A549 treated with GW870086 at 1 μM for 4 hours (cell line): ENCODE measurements around the gene FERMT3. TPM values are rescaled to one million over a fixed set of nuclear protein-coding genes. Genes with fewer than 3 reads are reported as not detected.

Experiments used
- total RNA-seq: library from RNA; stranded (reverse); fragments of 200-300 nt; extraction: Qiagen RNA extraction; gene quantifications from 5 replicates; pipeline ENCODE4 v1.2.3, GENCODE V29; 2022; ENCODE audit warnings: low read depth

Gene FERMT3
- 0.64 to 3.3 TPM (median 1.0 TPM) in 5 replicates for total RNA-seq

DNA sequence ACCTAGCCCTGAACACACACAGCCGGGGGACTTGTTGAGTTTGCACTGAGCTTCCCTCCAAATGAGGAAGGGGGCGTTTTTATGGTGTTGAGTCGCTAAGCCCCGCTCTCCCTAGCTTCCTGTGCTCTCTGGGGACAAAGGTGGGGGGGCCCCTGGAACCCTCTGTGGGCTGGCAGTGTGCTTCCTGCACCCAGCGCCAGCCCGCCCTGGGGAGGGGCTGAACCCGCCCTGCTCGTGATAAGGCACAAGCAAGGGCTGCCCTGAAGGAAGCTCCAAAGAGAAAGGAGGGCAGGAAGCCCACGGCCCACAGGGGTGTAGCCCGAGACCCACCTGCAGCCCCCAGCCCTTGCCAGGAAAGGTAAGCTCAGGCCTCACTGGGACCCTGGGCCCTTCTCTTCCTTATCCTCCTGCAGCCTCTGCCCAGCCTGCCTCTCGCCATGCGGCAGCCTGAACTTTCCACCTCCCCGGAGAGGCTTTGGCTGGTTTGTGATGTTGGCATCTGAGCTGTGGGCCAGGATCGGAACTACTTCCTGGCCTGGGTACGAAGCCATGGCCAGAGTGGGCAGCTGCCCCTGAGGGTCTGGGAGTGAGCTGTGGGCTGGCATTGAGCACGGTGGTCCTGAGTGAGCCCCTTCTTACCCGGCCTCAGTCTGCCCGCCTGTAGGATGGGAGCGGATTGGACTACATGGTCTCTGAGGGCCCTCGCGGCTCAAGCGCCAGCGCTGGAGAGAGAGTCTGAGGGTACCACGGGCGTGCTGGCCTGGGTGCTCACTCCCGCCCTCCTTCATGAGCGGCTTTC, at the start of gene FERMT3:
Gene FERMT3 (plus strand): TSS at position 265 of the 799 bp plus-strand sequence. CDS start 644 bp downstream, outside the sequence.

DNA sequence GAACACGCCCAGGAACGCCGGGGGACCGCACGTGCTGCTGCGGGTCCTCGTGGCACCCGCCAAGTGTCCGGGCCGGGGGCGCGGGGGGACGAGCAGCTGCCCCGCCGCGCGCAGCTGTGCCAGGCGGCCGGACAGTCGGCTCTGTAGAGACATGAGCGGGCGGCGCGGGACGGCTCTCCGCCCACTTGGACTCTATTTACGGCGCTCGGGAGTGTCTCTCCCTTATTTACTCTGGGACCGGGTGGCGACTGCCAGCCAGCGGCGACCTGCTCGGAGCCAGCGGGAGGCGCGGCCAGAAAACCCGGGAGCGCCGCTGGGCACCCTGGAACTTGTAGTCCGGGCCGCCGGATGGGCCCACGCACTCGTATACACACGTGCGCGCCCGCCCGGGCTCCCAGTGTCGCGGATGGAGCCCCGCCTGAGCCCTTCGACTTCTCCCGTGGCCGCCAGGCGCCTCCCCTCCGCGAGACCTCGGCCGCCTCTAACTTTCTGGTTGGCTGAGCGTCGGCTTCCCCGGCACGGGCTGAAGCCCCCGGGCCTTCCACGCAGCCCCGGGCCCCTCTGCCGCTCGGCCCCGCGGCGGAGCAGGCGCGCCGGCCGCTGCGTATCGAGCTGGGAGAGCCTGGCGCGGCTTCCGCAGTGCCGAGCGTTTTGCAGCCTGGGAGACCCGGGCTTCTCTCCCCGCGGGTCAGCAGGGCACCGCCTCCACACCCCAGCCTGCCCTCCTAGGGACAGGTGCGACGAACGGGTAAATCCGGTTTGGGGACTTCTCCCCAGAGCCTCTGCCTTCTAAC, 40.5 kb upstream of the FERMT3 start, which contains the start of gene MACROD1:
Gene MACROD1 (minus strand): TSS at position 272 of the 794 bp plus-strand sequence. CDS start 119 bp downstream, at position 153.

DNA sequence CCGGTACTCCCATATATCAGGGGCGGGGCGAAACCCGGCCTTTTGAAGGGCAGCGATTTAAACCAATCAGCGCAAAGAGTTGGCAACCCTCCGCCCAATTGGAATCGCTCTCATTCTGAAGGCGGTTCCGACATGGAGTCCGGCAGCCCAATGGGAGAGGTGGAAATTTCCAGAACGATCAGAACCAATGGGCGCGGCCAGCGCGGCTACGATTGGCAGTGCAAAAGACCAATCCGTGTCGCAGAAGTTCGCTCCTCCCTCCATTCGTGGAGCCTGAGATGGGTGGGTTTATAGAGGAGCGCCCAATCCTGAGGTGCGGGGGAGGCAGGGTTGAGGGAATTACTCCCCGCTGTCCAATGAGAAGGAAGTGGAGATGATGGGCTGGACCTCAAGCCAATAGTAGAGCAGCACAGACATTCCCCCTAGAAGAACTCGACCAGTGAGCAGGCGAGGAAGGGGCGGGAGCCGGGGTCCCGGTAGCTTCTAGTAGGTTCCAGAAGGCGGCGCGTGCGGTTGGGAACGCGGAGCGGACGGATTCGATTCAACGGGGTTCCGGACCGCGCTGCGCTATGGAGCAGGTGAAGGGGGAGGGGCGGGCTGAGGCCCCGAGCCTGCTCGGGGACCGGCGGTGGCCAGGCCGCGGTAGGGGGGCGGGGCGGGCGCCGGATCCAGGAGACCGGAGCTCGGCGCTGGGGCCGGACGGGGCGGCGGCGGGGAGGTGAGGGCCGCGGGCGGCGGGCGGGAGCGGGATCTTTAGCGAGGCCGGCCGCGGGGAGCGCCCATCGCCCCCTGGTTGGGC, 20.6 kb upstream of the FERMT3 start, which contains the start of gene STIP1:
Gene STIP1 (plus strand): TSS at position 479 of the 799 bp plus-strand sequence. CDS start 91 bp downstream, at position 570.

GRCh38 chr11:64225608-64226506, 19.3 kb downstream of the FERMT3 start, which contains the start of the genes NUDT22 and TRPT1:
TSS of gene NUDT22 (plus strand) at chr11:64226274. CDS start at chr11:64226653, 379 bp downstream.
TSS of gene TRPT1 (minus strand) at chr11:64226186. CDS start at chr11:64225860, 326 bp downstream.

DNA sequence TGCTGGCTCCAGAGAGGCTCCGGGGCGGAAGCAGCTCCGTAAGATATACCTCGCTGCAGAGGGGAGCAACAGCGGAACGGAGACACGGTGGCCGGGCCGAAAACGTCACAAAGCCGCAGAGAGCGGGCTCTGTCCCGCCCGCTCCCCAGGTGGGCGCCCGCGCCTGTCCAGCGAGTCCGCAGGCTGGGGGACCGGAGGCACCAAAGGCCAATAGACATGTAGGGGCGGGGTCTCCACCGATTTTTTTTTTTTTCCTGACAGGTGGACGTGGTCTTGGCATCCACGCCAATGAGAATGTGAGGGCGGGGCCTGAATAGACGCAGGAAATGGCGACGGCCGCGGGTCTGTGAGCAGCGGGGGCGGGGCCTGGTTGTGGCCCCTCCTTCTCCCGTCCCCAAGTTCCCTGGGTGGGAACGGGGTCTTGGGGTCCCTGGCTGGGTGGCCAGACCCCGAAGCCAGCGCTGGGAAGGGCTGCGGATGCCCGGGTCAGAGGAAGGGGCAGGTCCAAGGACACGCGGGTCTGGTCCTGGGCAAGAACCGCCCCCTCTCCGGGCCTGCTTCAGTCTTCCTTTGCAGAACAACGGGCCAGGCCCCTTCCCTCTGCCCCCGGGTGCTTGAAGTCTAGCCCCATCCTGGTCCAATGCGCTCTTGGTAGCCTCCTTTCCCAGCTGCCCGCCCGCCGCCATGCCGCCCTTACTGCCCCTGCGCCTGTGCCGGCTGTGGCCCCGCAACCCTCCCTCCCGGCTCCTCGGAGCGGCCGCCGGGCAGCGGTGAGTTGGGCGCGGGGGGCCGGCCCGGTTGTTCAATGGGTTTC, 23.9 kb downstream of the FERMT3 start, which contains the start of gene DNAJC4:
Gene DNAJC4 (plus strand): TSS at position 378 of the 814 bp plus-strand sequence. CDS start 307 bp downstream, at position 685.

DNA sequence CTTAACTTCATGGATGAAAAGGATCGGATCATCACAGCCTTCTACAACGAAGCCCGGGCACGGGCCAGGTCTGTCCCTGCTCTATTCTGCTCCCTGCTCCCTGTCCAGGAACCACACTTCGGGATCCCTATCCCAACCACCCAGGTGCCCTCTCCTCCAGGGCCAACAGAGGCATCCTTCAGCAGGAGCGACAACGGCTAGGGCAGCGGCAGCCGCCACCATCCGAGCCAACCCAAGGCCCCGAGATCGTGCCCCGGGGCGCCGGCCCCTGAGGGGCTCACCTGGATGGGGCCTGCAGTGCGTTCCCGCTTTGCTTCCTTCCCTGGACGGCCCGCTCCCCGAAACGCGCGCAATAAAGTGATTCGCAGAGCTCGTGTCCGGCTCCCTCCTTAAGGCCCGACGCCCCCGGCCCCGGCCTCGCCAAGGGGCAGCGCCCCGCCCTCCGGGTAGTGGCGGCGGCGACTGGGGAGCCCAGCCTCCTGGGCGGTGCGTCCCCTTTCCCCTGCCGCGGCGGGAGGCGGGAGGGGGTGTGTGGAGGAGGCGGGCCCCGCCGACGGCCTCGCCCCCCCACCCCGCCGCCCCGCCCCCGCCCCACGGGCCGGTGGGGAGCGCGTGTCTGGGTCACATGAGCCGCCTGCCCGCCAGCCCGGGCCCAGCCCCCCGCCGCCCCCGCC, 27.5 kb downstream of the FERMT3 start, which contains the start of gene VEGFB:
Gene VEGFB (plus strand): TSS at position 672 of the 674 bp plus-strand sequence. CDS start 250 bp downstream, outside the sequence.

DNA sequence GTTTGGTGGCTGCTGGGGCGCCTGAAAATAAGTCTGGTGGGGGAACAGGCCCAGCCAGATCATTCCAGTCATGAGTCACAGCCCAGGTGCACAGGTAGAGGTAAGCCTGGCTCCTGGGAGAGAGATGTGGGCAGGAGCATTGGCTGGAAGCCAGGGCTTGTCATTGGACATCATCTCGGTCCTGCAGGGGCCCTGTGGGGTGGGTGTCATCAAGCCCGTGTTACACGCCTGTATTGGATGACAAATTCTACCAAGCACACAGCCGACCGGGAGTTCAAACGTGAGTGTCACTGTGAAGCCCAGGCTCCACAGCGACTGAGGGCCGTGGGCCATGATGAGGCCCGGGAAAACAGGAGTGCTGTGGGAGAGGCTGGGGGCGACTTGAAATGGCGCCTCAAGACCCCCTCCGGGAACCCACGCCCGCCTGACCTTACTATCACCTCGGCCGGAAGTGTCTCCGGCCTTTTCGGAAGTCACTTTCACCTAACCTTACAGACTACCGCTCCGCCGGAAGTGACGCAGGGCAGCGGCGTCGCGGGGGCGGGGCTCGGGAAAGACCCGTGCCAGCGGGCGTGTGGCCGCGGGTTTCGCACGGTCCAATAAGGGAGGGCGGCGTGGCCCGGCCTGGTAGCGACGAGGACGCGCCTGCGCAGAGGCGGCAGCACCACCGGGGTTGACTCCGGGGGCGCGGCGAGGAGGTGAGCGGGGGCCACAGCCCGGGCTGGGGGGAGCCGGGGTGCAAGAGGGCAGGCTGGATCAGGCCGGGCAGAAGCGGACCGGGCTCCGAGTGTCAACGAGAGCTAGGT, 34.1 kb downstream of the FERMT3 start, which contains the start of gene FKBP2:
Gene FKBP2 (plus strand): TSS at position 661 of the 806 bp plus-strand sequence. CDS start 1,293 bp downstream, outside the sequence.

GRCh38 chr11:64246871-64247728, 40.6 kb downstream of the FERMT3 start, which contains the start of gene PPP1R14B:
TSS of gene PPP1R14B (minus strand) at chr11:64246943. CDS start at chr11:64246673, 270 bp downstream.

DNA sequence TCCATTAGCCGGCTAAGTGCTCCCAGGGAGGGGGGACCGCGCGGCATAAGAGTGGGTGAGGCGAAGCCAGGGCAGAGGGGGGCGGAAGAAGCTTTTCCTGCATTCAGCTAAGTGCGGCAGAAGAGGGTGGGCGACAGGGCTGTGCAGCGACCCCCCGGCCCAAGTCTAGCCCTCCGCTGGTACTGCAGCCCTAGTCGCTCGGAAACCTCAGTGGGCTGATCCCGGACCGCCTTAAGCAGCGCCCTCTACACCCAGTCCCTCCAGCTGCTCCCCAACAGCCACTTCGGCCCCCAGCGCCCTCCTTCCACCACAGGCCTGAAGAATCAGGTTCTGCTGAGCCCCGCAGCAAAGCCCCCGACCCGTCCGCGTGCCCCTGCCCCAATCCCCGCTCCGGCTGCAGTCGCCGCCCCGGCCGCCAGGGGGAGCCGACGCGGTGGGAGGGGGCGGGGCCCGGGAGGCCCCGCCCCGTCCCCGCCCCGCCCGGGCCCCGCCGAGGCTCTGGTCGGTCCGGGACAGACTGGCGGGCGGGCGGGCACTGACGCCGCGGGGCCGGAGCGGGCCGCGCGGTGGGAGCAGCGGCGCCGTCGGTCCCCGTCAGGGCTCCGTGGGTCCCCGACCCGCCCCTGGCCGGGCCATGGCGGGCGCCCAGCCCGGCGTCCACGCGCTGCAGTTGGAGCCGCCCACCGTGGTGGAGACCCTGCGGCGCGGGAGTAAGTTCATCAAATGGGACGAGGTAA, 44.7 kb downstream of the FERMT3 start, which contains the start of gene PLCB3:
Gene PLCB3 (plus strand): TSS at position 515 of the 737 bp plus-strand sequence. CDS start 120 bp downstream, at position 635.

Other genes starting within 250 kb of the FERMT3 start
- 794 to 1,065 TPM (median 979 TPM) in 5 replicates for gene COX8A, start 232.1 kb upstream of the FERMT3 start, total RNA-seq
- gene OTUB1, start 220.3 kb upstream of the FERMT3 start, total RNA-seq: 105 to 135 TPM (median 126 TPM) in 5 replicates
- 0.03 to 0.09 TPM (median 0.05 TPM) in 4 of 5 replicates, not detected in the other for gene FLRT1, start 170.8 kb upstream of the FERMT3 start, total RNA-seq
- 8.8 to 15.6 TPM (median 13.6 TPM) in 5 replicates for gene MACROD1, start 40.6 kb upstream of the FERMT3 start, total RNA-seq
- 226 to 259 TPM (median 251 TPM) in 5 replicates for gene STIP1, start 20.6 kb upstream of the FERMT3 start, total RNA-seq
- 18.9 to 30.4 TPM (median 26.2 TPM) in 5 replicates for gene TRPT1, start 19.5 kb downstream of the FERMT3 start, total RNA-seq
- gene NUDT22, start 19.6 kb downstream of the FERMT3 start, total RNA-seq: 32.0 to 40.1 TPM (median 38.3 TPM) in 5 replicates
- gene DNAJC4, start 23.8 kb downstream of the FERMT3 start, total RNA-seq: 18.2 to 22.4 TPM (median 20.6 TPM) in 5 replicates
- gene VEGFB, start 27.9 kb downstream of the FERMT3 start, total RNA-seq: 33.8 to 57.4 TPM (median 46.0 TPM) in 5 replicates
- gene FKBP2, start 34.4 kb downstream of the FERMT3 start, total RNA-seq: 119 to 146 TPM (median 125 TPM) in 5 replicates
- 224 to 393 TPM (median 363 TPM) in 5 replicates for gene PPP1R14B, start 40.2 kb downstream of the FERMT3 start, total RNA-seq
- gene PLCB3, start 44.8 kb downstream of the FERMT3 start, total RNA-seq: 13.5 to 23.1 TPM (median 19.9 TPM) in 5 replicates
- 75.8 to 101 TPM (median 91.4 TPM) in 5 replicates for gene BAD, start 77.9 kb downstream of the FERMT3 start, total RNA-seq
- gene GPR137, start 79.1 kb downstream of the FERMT3 start, total RNA-seq: 29.2 to 45.0 TPM (median 43.8 TPM) in 5 replicates
- 0.10 TPM in 1 of 5 replicates, not detected in the others for gene KCNK4, start 84.6 kb downstream of the FERMT3 start, total RNA-seq
- gene CATSPERZ, start 93.6 kb downstream of the FERMT3 start, total RNA-seq: 1.2 to 3.8 TPM (median 2.4 TPM) in 5 replicates
- gene ESRRA, start 98.8 kb downstream of the FERMT3 start, total RNA-seq: 45.6 to 65.4 TPM (median 61.7 TPM) in 5 replicates
- gene TRMT112, start 110.8 kb downstream of the FERMT3 start, total RNA-seq: 397 to 452 TPM (median 419 TPM) in 5 replicates
- gene PRDX5, start 111.4 kb downstream of the FERMT3 start, total RNA-seq: 390 to 487 TPM (median 447 TPM) in 5 replicates
- gene CCDC88B, start 133.5 kb downstream of the FERMT3 start, total RNA-seq: 10.0 to 12.0 TPM (median 10.1 TPM) in 5 replicates
- gene RPS6KA4, start 152.4 kb downstream of the FERMT3 start, total RNA-seq: 48.3 to 69.4 TPM (median 60.8 TPM) in 5 replicates